ENCODE measurements around the gene ADAM12. TPM values are rescaled to one million over a fixed set of nuclear protein-coding genes. Genes with fewer than 3 reads are reported as not detected.

Gene ADAM12
- total RNA-seq, 3 donors from 2014 or later (not counting 1 experiment from before 2014, with no cell fraction given): 1.6 to 1.9 (median 1.8) TPM

DNA sequence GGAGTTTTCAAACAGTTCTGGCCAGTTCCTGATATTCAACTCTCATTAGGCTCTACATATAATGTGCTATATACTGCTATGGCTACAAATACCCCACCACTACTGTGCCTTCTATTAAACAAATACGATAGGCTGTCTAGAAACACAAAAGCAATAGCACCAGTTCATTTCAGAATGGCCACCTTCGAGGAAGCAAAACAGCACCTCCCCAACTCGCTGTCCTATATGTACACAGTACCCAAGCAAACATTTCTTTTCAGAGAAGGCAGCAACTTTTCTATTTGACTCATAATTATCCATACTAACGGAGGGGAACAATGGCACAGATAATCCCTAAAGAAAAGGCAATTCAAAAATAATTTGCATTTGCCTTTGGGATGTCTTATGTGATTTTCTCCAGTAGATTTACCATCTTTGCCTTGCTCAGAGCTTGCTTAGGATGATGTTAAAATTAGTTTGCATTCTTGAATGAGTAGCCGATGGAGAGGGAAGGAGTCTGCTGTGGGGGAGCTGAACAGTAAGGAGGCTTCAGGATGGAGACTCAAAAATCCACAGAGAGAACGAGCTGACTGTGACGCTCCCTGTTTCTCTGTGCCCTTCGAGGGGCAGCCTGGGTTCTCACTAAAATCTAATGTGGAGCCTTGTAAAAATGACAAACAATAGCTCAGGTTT is 273.3 kb downstream of the ADAM12 start:
- Histone ChIP-seq H3K9me3 (ENCODE audit: control insufficient read depth, insufficient read depth, low read length) (no peaks in the 10 kb centered on the region), H3K36me3 (ENCODE audit: control insufficient read depth, insufficient read depth, low read length) (no peaks in the 10 kb centered on the region), H3K4me3 (ENCODE audit: low read length) (no peak overlapping the region), H3K27me3 (ENCODE audit: control insufficient read depth, insufficient read depth, low read length) (no peaks in the 10 kb centered on the region), H3K4me1 (ENCODE audit: control insufficient read depth, insufficient read depth, low read length) (no peaks in the 10 kb centered on the region), H3K27ac (ENCODE audit: low read length) (no peak overlapping the region)
- Mint-ChIP-seq H3K36me3 (no peaks in the 10 kb centered on the region), H3K4me3 (no peak overlapping the region), H3K4me1 (peaks cover 5 to 6% of the 10 kb centered on the region in 2 donors), H3K9me3 (no peaks in the 10 kb centered on the region), H3K27ac (no peak overlapping the region), H3K27me3 (ENCODE audit: low read depth in 2 of 2) (peaks cover 11% of the 10 kb centered on the region in 2 donors)
- DNase-seq: no peak
- 90% methylated on average over 7 of the region's 8 CpGs for WGBS (ENCODE audit: insufficient coverage)
- ATAC-seq: no peak
- TF ChIP-seq, protein P1, sequence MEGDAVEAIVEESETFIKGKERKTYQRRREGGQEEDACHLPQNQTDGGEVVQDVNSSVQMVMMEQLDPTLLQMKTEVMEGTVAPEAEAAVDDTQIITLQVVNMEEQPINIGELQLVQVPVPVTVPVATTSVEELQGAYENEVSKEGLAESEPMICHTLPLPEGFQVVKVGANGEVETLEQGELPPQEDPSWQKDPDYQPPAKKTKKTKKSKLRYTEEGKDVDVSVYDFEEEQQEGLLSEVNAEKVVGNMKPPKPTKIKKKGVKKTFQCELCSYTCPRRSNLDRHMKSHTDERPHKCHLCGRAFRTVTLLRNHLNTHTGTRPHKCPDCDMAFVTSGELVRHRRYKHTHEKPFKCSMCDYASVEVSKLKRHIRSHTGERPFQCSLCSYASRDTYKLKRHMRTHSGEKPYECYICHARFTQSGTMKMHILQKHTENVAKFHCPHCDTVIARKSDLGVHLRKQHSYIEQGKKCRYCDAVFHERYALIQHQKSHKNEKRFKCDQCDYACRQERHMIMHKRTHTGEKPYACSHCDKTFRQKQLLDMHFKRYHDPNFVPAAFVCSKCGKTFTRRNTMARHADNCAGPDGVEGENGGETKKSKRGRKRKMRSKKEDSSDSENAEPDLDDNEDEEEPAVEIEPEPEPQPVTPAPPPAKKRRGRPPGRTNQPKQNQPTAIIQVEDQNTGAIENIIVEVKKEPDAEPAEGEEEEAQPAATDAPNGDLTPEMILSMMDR (IDR thresholded peaks at IDR 0.05): no peak
- intact Hi-C loops (cut with micrococcal nuclease): no loop called here

DNA sequence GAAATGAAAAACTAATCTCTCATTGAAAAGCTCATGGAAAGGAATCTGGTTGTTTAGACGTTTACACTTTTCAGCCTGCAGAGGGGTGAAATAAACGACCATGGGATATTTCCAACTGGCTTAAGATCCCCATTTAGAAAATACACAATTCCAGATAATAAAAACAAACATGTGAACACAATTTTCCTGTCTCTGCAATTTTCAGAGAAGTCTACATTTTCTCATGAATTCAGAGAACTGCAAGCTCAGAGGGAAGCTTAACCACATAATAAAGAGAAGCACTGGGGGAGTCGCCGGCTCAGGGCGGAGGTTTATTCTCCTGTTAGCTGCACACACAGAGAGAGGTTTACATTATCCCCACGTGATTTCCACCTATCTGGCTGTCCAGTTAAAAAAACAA is 276.8 kb downstream of the ADAM12 start:
- Mint-ChIP-seq H3K4me3 (no peak overlapping the region), H3K4me1 (peaks cover 6 to 7% of the 10 kb centered on the region in 2 donors), H3K9me3 (no peaks in the 10 kb centered on the region), H3K27me3 (ENCODE audit: low read depth in 2 of 2) (peaks cover 12% of the 10 kb centered on the region in 2 donors), H3K27ac (no peak overlapping the region), H3K36me3 (no peaks in the 10 kb centered on the region)
- DNase-seq (no peak), ATAC-seq (no peak)
- WGBS (ENCODE audit: insufficient coverage): 62% methylated on average over 5 of the region's 6 CpGs
- Histone ChIP-seq H3K4me1 (ENCODE audit: control insufficient read depth, insufficient read depth, low read length) (no peaks in the 10 kb centered on the region), H3K27ac (ENCODE audit: low read length) (no peak overlapping the region), H3K9me3 (ENCODE audit: control insufficient read depth, insufficient read depth, low read length) (no peaks in the 10 kb centered on the region), H3K36me3 (ENCODE audit: control insufficient read depth, insufficient read depth, low read length) (no peaks in the 10 kb centered on the region), H3K4me3 (ENCODE audit: low read length) (no peak overlapping the region), H3K27me3 (ENCODE audit: control insufficient read depth, insufficient read depth, low read length) (no peaks in the 10 kb centered on the region)
- TF ChIP-seq, protein P1 (IDR thresholded peaks at IDR 0.05): no peak
- intact Hi-C loops (cut with micrococcal nuclease): no loop called here

DNA sequence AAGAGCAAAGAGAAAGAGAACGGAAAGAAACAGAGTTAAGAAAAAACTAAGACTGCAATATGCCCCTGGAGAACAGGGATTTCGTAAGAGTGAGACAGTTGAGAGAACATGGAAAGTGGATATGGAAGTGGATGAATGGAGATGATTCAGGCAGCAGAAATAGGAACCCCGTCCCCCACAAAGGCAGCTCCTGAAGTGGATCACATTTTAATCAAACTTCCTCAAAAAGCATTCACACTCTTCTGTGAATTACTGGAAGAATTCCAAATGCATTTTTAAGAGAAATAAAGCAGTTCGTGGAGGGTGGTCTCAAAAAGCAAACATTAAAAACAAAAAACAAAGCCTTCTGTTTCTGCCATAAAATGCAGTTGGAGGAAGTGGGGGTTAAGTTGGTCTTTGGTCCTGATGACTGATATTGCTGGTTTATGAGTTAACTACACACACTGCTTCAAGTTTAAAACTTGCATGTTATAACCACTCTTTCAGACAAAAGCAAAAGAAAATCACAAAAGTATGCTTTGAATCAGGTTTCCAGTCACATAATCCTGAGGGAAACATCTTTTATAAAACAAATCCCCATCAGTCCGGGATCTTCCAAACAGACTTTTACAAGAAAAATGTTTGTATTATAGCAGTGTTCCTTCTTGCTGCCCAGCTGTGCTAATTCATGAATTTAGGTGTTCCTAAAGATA is 277.6 kb downstream of the ADAM12 start:
- Histone ChIP-seq H3K4me1 (ENCODE audit: control insufficient read depth, insufficient read depth, low read length) (no peaks in the 10 kb centered on the region), H3K27ac (ENCODE audit: low read length) (no peak overlapping the region), H3K9me3 (ENCODE audit: control insufficient read depth, insufficient read depth, low read length) (no peaks in the 10 kb centered on the region), H3K36me3 (ENCODE audit: control insufficient read depth, insufficient read depth, low read length) (no peaks in the 10 kb centered on the region), H3K4me3 (ENCODE audit: low read length) (no peak overlapping the region), H3K27me3 (ENCODE audit: control insufficient read depth, insufficient read depth, low read length) (no peaks in the 10 kb centered on the region)
- intact Hi-C loops (cut with micrococcal nuclease): no loop called here
- Mint-ChIP-seq H3K27me3 (ENCODE audit: low read depth in 2 of 2) (peaks cover 12% of the 10 kb centered on the region in 2 donors), H3K27ac (no peak overlapping the region), H3K36me3 (no peaks in the 10 kb centered on the region), H3K4me1 (peaks cover 6 to 7% of the 10 kb centered on the region in 2 donors), H3K9me3 (no peaks in the 10 kb centered on the region), H3K4me3 (no peak overlapping the region)
- DNase-seq: no peak
- TF ChIP-seq, protein P1 (IDR thresholded peaks at IDR 0.05): no peak
- ATAC-seq: no peak
- whole genome bisulfite sequencing (ENCODE audit: insufficient coverage): 12% methylated on average over 2 of the region's 5 CpGs
